Esophagus muscularis mucosa (tissue), 4 donors: ENCODE results near the gene XCR1. TPM values are rescaled to one million over a fixed set of nuclear protein-coding genes. Genes with fewer than 3 reads are reported as not detected.

Experiments
- DNase-seq: peaks from one replicate; pipeline ENCODE4 v3.0.0-alpha.2; 2017; ENCODE audit errors: extremely low spot score
- H3K27ac ChIP-seq, 4 donors: fragments of 200-600 bp; sonication (generic); replicated peaks in 1 of 4; 1 replicate in 3 of 4; 2 replicates in 1 of 4; pipeline ENCODE4 v1.5.1; 2016 to 2019; ENCODE audit warnings: mild to moderate bottlenecking in 1 of 4
- H3K27me3 ChIP-seq, 4 donors: fragments of 200-600 bp; sonication (generic); one replicate each; pipeline versions ENCODE4 v1.5.1 to v1.6.0; 2016 to 2019
- H3K36me3 ChIP-seq, 4 donors: fragments of 200-600 bp; sonication (generic); one replicate each; pipeline ENCODE4 v1.5.1; 2016 to 2019
- H3K4me1 ChIP-seq, 4 donors: fragments of 200-600 bp; sonication (generic); one replicate each; pipeline ENCODE4 v1.5.1; 2016 to 2019
- H3K4me3 ChIP-seq, 4 donors: fragments of 200-600 bp; sonication (generic); 1 replicate in 2 of 4; 2 replicates in 2 of 4; pipeline ENCODE4 v1.5.1; 2016 to 2019; ENCODE audit warnings: mild to moderate bottlenecking in 4 of 4, moderate library complexity in 1 of 4
- H3K9me3 ChIP-seq, 4 donors: fragments of 200-600 bp; sonication (generic); 1 replicate in 3 of 4; 2 replicates in 1 of 4; pipeline ENCODE4 v1.5.1; 2016 to 2019
- EP300 ChIP-seq: sonication (generic); formaldehyde crosslinking; IDR thresholded peaks from one replicate; pipeline ENCODE4 v1.6.1; 2017; ENCODE audit warnings: antibody characterized with exemption
- POLR2A ChIP-seq: fragments of 450-650 bp; IDR thresholded peaks from one replicate; pipeline ENCODE4 v1.6.1; 2017; ENCODE audit warnings: antibody characterized with exemption, moderate library complexity, mild to moderate bottlenecking, low read depth
- POLR2AphosphoS5 ChIP-seq, 2 donors: sonication (generic); formaldehyde crosslinking; IDR thresholded peaks; one replicate each; pipeline ENCODE4 v1.6.1; 2017; ENCODE audit warnings: antibody characterized with exemption in 2 of 2
- WGBS: methylation state at CpG from one replicate; pipeline ENCODE4 v1.1.5; 2018; 5-methylcytosine and 5-hydroxymethylcytosine counted together
- intact Hi-C: fragments of 100-400 bp; cut with DNase I; formaldehyde crosslinking; loops from one replicate; pipeline ENCODE4 v1.15.1; 2023
- total RNA-seq, 4 donors: library from RNA; depleted of rRNA; stranded (reverse); fragments of >200 nt; gene quantifications; one replicate each; pipeline versions ENCODE4 v1.1.0 to v1.2.1, GENCODE V29; 2016
- TF ChIP-seq, protein P1 (sequence below), 3 experiments: fragments of 200-600 bp in 2 of 3; fragments of 450-650 bp in 1 of 3; sonication (generic) in 2 of 3; IDR thresholded peaks; one replicate each; pipeline ENCODE4 v1.5.1; 2017 to 2019; ENCODE audit warnings: antibody characterized with exemption in 3 of 3, mild to moderate bottlenecking in 2 of 3, moderate library complexity in 1 of 3

Gene XCR1
- total RNA-seq, 4 donors from 2014 or later, result 0.17 TPM; not detected in 3

DNA sequence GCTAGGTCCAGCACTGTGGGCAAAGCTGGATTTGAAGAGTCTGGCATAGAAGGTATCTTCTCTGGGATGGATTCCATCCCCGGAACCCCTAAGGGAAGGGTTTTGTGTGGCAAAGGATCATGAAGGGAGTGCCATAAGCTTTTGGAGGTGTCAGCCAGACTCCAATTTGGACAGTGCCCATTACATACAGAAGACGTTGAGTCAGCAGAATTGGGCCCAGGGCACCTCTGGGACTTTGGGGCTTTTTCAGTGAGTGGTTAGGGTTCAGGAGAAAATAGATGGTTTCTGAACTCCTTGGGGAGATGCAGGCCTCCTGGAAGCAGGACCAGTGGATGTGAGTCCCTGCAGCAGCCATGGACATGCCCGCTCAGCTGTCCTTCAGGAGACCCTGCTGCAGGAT, 34.6 kb upstream of the XCR1 start:
- Histone ChIP-seq H3K9me3 (no peaks in the 10 kb centered on the region), H3K27me3 (no peaks in the 10 kb centered on the region), H3K4me1 (peaks cover 8 to 15% (median 11%) of the 10 kb centered on the region in 4 donors), H3K27ac (no peak overlapping the region), H3K4me3 (no peak overlapping the region), H3K36me3 (no peaks in the 10 kb centered on the region)
- no peak for DNase-seq
- intact Hi-C loops, result no loop called here
- WGBS, result 100% methylated on average over 3 of the region's 3 CpGs
- no peak for TF ChIP-seq EP300
- TF ChIP-seq, protein P1, sequence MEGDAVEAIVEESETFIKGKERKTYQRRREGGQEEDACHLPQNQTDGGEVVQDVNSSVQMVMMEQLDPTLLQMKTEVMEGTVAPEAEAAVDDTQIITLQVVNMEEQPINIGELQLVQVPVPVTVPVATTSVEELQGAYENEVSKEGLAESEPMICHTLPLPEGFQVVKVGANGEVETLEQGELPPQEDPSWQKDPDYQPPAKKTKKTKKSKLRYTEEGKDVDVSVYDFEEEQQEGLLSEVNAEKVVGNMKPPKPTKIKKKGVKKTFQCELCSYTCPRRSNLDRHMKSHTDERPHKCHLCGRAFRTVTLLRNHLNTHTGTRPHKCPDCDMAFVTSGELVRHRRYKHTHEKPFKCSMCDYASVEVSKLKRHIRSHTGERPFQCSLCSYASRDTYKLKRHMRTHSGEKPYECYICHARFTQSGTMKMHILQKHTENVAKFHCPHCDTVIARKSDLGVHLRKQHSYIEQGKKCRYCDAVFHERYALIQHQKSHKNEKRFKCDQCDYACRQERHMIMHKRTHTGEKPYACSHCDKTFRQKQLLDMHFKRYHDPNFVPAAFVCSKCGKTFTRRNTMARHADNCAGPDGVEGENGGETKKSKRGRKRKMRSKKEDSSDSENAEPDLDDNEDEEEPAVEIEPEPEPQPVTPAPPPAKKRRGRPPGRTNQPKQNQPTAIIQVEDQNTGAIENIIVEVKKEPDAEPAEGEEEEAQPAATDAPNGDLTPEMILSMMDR (IDR thresholded peaks at IDR 0.05), result no peak
- no peak for TF ChIP-seq POLR2A

- no peak for DNase-seq
- 72% methylated on average over 3 of the region's 3 CpGs for WGBS
- no peak for TF ChIP-seq POLR2AphosphoS5 (IDR thresholded peaks at IDR 0.05)
- TF ChIP-seq POLR2A, result no peak
- TF ChIP-seq, protein P1 (IDR thresholded peaks at IDR 0.05), result no peak
- no peak for TF ChIP-seq EP300
- Histone ChIP-seq H3K4me1 (peaks cover 8 to 15% (median 11%) of the 10 kb centered on the region in 4 donors), H3K27ac (no peak overlapping the region), H3K36me3 (no peaks in the 10 kb centered on the region), H3K27me3 (no peaks in the 10 kb centered on the region), H3K4me3 (no peak overlapping the region), H3K9me3 (no peaks in the 10 kb centered on the region)
- intact Hi-C loops, result no loop called here
These were observed 33.9 kb upstream of the XCR1 start for GRCh38 chr3:46061108-46061720.

DNA sequence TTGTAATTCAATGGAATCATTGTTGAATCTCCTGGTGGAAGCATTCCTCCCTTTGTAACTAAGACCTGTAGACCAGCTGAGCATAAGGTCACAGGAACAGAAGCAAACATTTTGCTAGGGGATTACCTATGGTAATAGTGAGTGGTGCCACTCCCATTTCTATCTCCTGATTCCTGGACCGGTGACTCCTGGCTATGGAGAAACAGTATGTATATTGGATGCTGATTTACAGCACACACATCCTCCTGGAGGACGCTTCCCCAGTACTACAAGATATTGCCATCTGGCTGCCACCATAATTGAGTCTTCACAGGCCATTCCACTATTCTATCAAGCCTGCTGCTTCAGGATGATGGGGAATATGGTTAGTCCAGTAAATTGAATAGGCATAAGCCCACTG, 33.3 kb upstream of the XCR1 start:
- no peaks in the 10 kb centered on the region for H3K9me3 ChIP-seq
- intact Hi-C loops, result no loop called here
- H3K27me3 ChIP-seq, result no peaks in the 10 kb centered on the region
- H3K4me3 ChIP-seq, result no peak overlapping the region
- no peak for DNase-seq
- TF ChIP-seq, protein P1 (IDR thresholded peaks at IDR 0.05), result no peak
- TF ChIP-seq POLR2AphosphoS5 (IDR thresholded peaks at IDR 0.05) (no peak), POLR2A (no peak), EP300 (no peak)
- H3K4me1 ChIP-seq, result peaks cover 8 to 14% (median 11%) of the 10 kb centered on the region in 4 donors
- no peak overlapping the region for H3K27ac ChIP-seq
- WGBS, result 91% methylated on average over 2 of the region's 2 CpGs
- no peaks in the 10 kb centered on the region for H3K36me3 ChIP-seq

- WGBS, result 60% methylated on average over 3 of the region's 3 CpGs
These were observed 32.1 kb upstream of the XCR1 start for GRCh38 chr3:46059432-46059831.

More at GRCh38 chr3:46059432-46059831, 32.1 kb upstream of the XCR1 start:
- Histone ChIP-seq H3K4me3 (no peak overlapping the region), H3K27ac (no peak overlapping the region), H3K9me3 (no peaks in the 10 kb centered on the region), H3K27me3 (peaks cover 0 to 4% (median 0%) of the 10 kb centered on the region in 4 donors), H3K4me1 (peaks cover 8 to 10% (median 9%) of the 10 kb centered on the region in 4 donors), H3K36me3 (no peaks in the 10 kb centered on the region)
- no peak for DNase-seq
- intact Hi-C loops, result no loop called here
- TF ChIP-seq EP300 (no peak), POLR2AphosphoS5 (IDR thresholded peaks at IDR 0.05) (no peak), POLR2A (no peak)
- TF ChIP-seq, protein P1 (IDR thresholded peaks at IDR 0.05), result no peak
